ENCODE data around the gene PROK1.
"Not testable (repeated sequence)": the region's sequence is repeated elsewhere in the genome, so short reads cannot be mapped to it uniquely, and the experiment has no call there.

Gene PROK1, protein sequence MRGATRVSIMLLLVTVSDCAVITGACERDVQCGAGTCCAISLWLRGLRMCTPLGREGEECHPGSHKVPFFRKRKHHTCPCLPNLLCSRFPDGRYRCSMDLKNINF

DNA sequence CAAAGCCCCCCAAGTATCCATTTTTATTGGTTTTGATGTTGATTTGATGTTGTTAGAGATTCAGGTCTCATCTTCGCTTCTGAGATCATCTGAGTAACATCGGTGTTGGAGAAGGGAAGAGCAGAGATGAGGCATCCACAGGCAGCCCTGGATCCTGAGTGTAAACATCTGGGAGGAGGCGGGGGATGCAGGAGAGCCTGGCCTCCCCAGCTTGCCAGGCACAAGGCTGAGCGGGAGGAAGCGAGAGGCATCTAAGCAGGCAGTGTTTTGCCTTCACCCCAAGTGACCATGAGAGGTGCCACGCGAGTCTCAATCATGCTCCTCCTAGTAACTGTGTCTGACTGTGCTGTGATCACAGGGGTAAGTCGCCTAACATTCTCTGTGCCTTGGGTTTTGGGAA, at the start of gene PROK1:
Gene PROK1 (plus strand): TSS at position 221 of the 400 bp plus-strand sequence. CDS start 68 bp downstream, at position 289.
- no peak for DNase-seq

GRCh38 chr1:110403805-110404204, 47.1 kb upstream of the PROK1 start:
- no peak for DNase-seq

DNA sequence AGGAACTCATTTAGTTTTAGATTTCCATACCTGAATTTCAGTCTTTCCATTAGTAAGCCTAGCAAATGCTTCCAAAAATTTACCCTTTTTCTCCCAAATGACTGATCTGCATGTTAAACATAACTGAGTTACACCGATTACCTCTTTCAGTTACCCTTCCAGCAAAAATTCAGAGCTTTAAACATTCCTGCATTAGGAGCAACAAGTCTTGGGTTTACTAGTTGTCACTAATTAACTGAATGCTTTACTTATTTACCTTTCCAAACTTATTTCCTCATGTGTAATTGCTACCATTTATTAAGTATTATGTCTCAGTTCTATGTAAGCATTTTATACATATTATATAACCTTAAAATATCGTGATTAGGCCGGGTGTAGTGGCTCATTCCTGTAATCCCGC, 46.5 kb upstream of the PROK1 start:
- no peak for DNase-seq

DNA sequence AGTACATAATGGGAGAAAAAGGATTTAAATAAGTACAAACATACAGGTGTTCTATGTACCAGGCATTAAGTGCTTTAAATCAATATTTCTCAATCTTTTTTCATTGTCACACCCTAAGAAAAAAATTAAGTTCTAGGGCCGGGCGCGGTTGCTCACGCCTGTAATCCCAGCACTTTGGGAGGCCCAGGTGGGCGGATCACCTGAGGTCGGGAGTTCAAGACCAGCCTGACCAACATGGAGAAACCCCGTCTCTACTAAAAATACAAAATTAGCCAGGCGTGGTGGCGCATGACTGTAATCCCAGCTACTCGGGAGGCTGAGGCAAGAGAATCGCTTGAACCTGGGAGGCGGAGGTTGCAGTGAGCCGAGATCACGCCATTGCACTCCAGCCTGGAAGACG, 44.5 kb upstream of the PROK1 start:
- DNase-seq, result not testable (repeated sequence)

GRCh38 chr1:110407260-110408210, 43.4 kb upstream of the PROK1 start, which contains the start of gene LAMTOR5:
LAMTOR5 (minus strand) TSS chr1:110407694; CDS start chr1:110407620, 74 bp downstream.
- peak; percentile 88 for DNase-seq

DNA sequence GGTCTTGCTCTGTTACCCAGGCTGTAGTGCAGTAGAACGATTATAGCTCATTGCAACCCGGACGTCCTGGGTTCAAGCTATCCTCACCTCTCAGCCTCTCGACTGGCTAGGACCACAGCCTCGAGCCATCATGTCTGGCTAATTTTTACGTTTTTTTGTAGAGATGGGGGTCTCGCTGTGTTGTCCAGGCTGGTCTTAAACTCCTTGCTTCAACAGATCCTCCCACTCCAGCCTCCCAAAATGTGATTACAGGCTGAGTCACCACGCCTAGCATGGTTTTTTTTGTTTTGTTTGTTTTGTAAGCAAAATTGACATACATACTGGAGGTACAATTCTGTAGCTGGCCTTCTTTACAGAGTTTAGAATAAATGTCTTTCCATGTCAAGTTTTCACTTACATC, 42.5 kb upstream of the PROK1 start:
- DNase-seq, result no peak

GRCh38 chr1:110409316-110409715, 41.6 kb upstream of the PROK1 start:
- no peak for DNase-seq

GRCh38 chr1:110411173-110411735, 39.7 kb upstream of the PROK1 start:
- DNase-seq, result no peak

- DNase-seq, result peak; percentile 55
These were observed 38.4 kb upstream of the PROK1 start for GRCh38 chr1:110412576-110412975.

DNA sequence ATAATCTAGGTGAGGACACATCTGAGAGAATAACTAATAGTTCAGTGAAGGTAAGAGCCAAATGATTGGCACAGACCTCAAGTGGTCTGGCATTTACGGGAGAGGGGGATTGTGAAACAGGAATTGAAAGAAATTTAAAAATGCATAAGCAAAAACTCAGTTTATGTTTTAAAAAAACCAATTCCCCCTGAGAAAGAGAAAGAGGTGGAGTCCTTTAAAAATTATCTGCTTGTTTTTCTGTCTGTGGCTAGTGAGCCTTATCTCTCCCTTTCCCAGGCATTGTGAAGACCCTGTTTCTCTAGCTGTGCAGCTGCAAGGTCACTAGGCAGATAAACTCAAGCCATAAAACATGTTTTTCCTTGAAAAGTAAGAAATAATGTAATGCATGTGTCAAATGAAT, 37.9 kb upstream of the PROK1 start:
- DNase-seq, result not testable (repeated sequence)

DNA sequence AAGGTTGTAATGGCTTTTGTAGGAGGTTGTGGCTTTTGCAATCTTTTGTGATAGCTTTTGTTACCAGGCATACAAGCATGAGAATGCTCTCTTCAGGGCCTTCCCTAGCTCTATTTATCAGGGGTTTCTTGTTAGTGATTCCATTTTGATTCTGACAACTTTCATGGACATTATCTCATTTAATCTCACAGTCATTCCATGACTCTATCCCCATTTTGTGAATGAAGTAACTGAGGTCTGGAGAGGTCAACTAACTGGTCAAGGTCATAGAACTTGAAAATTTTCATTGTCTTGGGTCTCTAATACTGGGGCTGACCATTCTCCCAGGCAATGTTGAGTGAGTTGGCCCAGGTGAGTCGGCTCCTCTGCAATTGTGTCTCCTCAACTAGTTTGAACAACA, 32.2 kb upstream of the PROK1 start:
- no peak for DNase-seq

DNA sequence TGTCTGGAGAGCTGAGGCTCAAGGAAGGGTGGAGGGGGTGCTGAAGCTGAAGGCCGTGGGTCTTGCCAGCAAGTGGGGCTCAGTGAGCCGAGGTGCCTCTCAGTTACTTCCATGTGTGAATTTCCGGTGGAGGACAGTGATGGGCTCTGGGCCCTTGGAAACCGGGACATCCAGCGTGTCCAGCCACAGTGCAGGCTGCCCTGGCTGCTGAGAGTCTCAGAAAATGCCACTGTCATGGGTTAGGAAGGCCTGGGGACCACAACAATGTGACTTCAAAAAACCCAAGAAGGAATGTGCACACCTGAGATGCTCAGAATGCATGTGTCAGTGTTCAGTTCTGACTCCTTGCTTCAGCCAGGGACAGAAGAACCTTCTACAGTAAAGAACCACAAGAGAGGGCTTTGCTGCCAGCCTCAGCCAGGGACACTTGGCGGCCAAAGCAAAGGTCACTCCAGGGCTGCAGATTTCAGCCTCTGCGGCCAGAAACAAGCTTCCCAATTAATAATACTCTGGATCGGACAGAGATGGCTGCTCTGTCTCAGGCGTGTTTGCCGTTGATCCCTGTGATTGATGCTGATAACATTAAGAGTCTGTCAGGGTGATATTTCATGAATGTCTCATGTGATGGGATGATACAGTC, 30.8 kb upstream of the PROK1 start:
- DNase-seq, result no peak

DNA sequence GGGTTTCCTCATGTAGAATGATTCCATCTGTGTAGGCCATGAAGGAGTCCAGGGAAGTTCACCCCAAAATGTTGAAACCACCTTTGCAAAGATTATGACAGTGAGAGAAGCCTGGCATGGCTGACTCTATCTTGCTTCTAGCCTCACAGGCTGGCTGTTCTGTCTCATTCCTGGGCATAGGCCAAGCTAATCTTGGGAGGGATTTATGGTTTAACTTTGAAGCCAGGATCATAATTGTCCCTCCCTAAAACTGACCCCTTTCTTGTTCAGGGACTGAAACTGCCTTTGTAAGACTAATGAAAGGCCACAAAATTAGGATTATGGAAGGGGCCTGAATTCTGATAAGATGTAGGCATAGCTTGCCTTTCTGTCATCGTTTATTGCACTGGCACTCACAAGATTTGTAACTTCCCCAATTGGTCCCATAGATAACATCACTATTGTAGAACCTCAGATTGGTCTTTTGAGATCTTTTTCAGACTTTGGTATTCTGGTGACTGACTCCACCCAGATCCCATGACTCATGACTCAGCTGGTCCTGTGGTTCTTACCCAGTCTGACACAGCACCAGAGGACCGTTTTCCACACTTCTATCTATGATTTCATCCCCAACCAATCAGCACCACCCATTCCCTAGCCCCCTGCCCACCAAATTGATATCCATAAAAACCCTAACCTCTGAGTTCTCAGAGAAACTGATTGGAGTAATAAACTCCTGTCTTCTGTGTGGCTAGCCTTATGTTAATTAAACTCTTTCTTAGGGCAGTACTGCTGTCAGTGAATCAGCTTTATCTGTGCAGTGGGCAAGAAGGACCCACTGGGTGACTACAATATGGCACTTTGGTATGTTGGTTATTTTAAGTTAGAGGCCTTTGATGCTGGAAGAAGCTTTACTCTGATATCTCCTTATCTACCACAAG, 29.8 kb upstream of the PROK1 start:
- peak in 1 of 2 experiments; percentile 3 for DNase-seq

GRCh38 chr1:110424699-110425611, 26.0 kb upstream of the PROK1 start:
- DNase-seq, result no peak

- no peak for DNase-seq
These were observed 25.3 kb upstream of the PROK1 start for GRCh38 chr1:110425612-110426152.

GRCh38 chr1:110426854-110427253, 24.1 kb upstream of the PROK1 start:
- DNase-seq, result no peak

GRCh38 chr1:110428946-110429345, 22.0 kb upstream of the PROK1 start:
- no peak for DNase-seq

GRCh38 chr1:110430366-110430765, 20.6 kb upstream of the PROK1 start:
- no peak for DNase-seq

DNA sequence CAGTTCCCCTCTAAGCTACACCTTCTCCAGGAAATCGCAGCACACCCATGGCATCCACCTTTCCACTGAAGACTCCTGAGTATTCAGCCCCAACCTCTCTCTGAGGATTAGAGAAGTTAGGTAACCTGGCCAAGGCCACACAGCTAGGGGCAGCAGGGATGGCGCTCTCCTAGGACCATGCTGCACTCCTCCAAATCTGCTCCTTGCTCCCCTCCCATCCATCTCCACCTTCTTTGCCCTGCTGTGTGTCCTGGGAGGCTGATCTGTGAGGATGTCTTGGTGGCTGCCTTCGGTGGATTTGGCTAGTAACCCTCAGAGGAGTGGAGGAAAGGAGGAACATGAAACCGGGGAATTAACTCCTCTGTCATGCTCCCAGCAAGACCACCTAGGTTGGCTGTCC, 20.0 kb upstream of the PROK1 start:
- no peak for DNase-seq

GRCh38 chr1:110433213-110433612, 17.7 kb upstream of the PROK1 start:
- DNase-seq, result no peak

GRCh38 chr1:110433803-110434202, 17.1 kb upstream of the PROK1 start:
- no peak for DNase-seq

All from activated CD4-positive, alpha-beta T cell treated with anti-CD3 and anti-CD28 coated beads, Interleukin-2, amount 50 U/mL, for 4 hours (primary cell).